ENCODE results near the gene RHCG. TPM values are rescaled to one million over a fixed set of nuclear protein-coding genes. Genes with fewer than 3 reads are reported as not detected.

Gene RHCG
- total RNA-seq, 1 experiment from 2014 or later = 0.28 TPM

- Histone ChIP-seq H3T11ph (ENCODE audit: low read length) (no peak overlapping the region), H3K14ac (ENCODE audit: insufficient read depth, low read length) (no peak overlapping the region), H2BK12ac (ENCODE audit: insufficient read length, low read depth, low read length) (no peak overlapping the region), H3K79me1 (ENCODE audit: insufficient read depth, low read depth, low read length, poor library complexity, severe bottlenecking) (no peaks in the 10 kb centered on the region), H2AFZ (ENCODE audit: low read length) (no peak overlapping the region), H3K4me2 (ENCODE audit: insufficient read depth, insufficient read length, low read length) (no peak overlapping the region), H2BK15ac (ENCODE audit: low read depth, low read length) (no peak overlapping the region), H4K20me1 (ENCODE audit: control insufficient read depth, insufficient read depth, insufficient read length) (no peaks in the 10 kb centered on the region), H3K23me2 (ENCODE audit: insufficient read length, low read depth, low read length, poor library complexity, severe bottlenecking) (no peaks in the 10 kb centered on the region), H3K4me1 (ENCODE audit: insufficient read depth, low read length) (peaks cover 5% of the 10 kb centered on the region; the same call in 1 of the 2 replicates), H2BK20ac (ENCODE audit: low read depth, low read length, poor library complexity, severe bottlenecking) (no peak overlapping the region), H3K9me3 (ENCODE audit: control insufficient read depth, low read depth, low read length) (no peaks in the 10 kb centered on the region), H4K91ac (ENCODE audit: insufficient read length, low read depth, low read length) (no peak overlapping the region), H4K5ac (ENCODE audit: insufficient read length, low read depth, low read length) (no peak overlapping the region), H3K27ac (ENCODE audit: insufficient read length, low read depth, low read length) (no peak overlapping the region), H3K56ac (ENCODE audit: insufficient read length, low read depth, low read length) (no peak overlapping the region), H3K9ac (ENCODE audit: extremely low read depth, insufficient read length, low read length) (no peak overlapping the region), H3K23ac (ENCODE audit: insufficient read length, low read depth, low read length) (no peak overlapping the region), H3K27me3 (ENCODE audit: insufficient read depth, low read length) (no peaks in the 10 kb centered on the region; the same call in 1 of the 2 replicates), H2AK5ac (ENCODE audit: insufficient read length, low read length) (no peak overlapping the region), H2BK5ac (ENCODE audit: insufficient read length, low read length) (no peak overlapping the region), H3K18ac (ENCODE audit: insufficient read length, low read depth, low read length) (no peak overlapping the region), H2BK120ac (ENCODE audit: low read depth, low read length, poor library complexity, severe bottlenecking) (no peak overlapping the region), H4K8ac (replicated peaks; ENCODE audit: insufficient read length, low read depth, low read length) (no peak overlapping the region), H3K4ac (ENCODE audit: low read depth, low read length) (no peak overlapping the region), H3K79me2 (ENCODE audit: insufficient read depth, low read length) (no peaks in the 10 kb centered on the region)
- Mint-ChIP-seq H3K27me3 (ENCODE audit: low read depth) (peaks cover 56% of the 10 kb centered on the region), H3K27ac (no peak overlapping the region), H3K4me3 (no peak overlapping the region), H3K9me3 (no peaks in the 10 kb centered on the region), H3K36me3 (ENCODE audit: insufficient read depth in 1 of 3, low read depth in 3 of 3) (no peaks in the 10 kb centered on the region), H3K4me1 (peaks cover 21 to 24% of the 10 kb centered on the region in 2 experiments)
- no CpG with 5 or more reads among the region's 8 CpGs for WGBS (ENCODE audit: extremely low coverage, insufficient read length, low lambda C conversion rate)
- no peak for DNase-seq
- TF ChIP-seq CTCF (conservative IDR thresholded peaks at IDR 0.05) = no peak
Measured at GRCh38 chr15:89435362-89435761, 61.0 kb downstream of the RHCG start.

Data from H9 (cell line).